Occipital lobe (tissue), 2 donors: Measurements from ENCODE around the gene BCL7C. TPM values are rescaled to one million over a fixed set of nuclear protein-coding genes. Genes with fewer than 3 reads are reported as not detected.
A peak's percentile ranks its signal among the peaks of the same experiment; 100 is the strongest.
"Not testable (repeated sequence)": the region's sequence is repeated elsewhere in the genome, so short reads cannot be mapped to it uniquely, and the experiment has no call there.

Experiments
- DNase-seq: peaks from one replicate; lab custom pipeline; 2025; lab: John Stamatoyannopoulos, UW
- total RNA-seq: library from RNA; depleted of rRNA; stranded (reverse); fragments of >200 nt; gene quantifications from one replicate; pipeline ENCODE4 v1.2.3, GENCODE V29; 2014

The BCL7C gene
- total RNA-seq, 1 donor from 2014 or later, result 29.6 TPM

DNA sequence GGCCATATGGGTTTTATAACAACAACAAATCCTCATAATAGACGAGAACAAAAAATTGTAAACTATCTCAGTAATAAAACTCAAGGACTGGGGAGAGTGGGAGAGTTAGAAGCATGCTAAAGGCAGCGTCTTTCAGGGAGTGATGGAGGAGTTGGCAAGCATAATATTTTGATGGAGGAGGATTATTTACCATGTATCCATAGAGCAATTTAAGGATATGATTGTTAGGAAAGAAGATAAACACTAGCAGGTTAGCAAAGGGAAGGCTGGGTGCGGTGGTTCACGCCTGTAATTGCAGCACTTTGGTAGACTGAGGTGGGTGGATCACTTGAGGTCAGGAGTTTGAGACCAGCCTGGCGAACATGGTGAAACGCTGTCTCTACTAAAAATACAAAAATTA lies 27.8 kb downstream of the BCL7C start:
- no peak for DNase-seq

DNA sequence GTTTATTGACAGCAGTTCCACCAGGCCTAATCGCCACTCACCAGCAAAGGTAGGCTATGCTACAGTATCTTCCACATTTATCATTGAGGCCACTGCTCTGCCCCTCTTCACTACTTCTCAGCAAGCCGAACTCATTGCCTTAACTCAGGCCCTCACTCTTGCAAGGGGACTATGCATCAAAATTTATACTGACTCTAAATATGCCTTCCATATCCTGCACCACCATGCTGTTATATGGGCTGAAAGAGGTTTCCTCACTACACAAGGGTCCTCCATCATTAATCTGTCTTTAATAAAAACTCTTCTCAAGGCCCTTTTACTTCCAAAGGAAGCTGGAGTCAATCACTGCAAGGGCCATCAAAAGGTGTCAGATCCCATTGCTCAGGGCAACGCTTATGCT lies 30.7 kb downstream of the BCL7C start:
- not testable (repeated sequence) for DNase-seq

DNA sequence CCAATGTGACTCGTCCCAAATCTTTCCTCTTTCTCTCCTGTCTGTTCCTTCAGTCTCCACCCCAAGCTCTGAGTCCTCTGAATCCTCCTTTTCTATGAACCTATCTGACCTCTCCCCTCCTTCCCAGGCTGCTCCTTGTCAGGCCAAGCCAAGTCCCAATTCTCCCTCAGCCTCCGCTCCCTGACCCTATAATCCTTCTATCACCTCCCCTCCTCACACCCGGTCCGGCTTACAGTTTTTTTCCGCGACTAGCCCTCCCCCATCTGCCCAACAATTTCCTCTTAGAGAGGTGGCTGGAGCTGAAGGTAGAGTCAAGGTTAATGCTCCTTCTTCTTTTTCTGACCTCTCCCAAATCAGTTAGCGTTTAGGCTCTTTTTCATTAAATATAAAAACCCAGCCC lies 33.1 kb downstream of the BCL7C start:
- DNase-seq, result not testable (repeated sequence)

DNA sequence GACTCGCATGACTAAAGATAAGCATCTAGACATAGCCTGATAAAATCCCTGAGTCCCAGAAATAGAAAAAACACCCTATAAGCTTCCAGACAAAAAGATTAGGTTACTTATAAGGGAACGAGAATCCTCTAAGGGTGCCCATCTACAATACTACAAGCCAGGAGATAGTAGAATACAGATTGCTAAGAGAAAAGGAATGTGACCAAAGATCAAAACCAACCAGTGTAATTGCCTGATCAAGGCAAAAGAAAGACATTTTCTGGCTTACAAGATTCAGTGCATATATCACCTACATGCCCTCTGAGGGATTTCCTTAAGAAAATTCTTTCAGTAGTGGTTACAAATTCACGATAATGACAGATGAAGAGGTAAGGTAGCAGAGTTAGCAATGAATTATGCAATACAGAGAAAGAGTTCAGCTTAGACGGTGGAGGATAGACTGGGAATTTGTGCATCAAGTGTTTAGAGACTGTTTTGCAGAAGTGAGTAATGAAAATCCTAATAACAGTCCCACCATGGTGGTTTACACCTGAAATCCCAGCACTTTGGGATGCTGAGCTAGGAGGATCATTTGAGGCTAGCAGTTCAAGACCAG lies 35.0 kb downstream of the BCL7C start:
- no peak for DNase-seq

- no peak for DNase-seq
Observed at GRCh38 chr16:30858111-30858495, 35.8 kb downstream of the BCL7C start.

DNA sequence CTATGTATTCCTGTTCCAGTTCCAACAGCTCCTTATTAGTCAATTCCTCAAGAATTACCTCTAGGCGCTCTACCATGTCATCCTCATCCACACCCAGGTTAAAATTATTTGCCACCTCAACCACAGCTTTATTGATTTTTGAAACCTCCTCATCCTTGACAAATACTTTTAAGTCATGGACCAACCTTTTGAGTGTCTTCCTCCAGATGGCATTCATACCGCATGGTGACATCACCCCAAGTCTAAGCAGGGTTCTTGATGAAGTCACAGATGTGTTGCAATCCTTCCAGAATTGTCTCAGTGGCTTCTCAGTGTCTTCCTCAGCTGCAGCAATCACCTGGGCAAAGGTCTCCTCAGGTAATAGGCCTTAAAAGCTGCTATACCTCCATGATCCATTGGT lies 40.1 kb downstream of the BCL7C start:
- no peak for DNase-seq

DNA sequence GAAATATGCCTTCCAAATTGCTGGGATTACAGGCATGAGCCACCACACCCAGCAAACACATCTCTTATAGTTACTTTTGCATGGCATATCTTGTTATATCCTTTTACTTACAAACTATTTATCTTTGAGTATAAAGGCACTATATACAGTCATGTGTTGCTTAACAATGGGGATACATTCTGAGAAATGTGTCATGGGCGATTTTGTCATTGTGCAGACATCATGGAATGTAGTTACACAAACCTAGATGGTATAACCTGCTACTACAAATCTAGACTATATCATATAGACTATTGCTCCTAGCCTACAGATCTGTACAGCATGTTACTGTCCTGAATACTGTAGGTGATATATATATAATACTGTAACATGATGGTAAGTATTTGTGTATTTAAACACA lies 43.6 kb downstream of the BCL7C start:
- no peak for DNase-seq

DNA sequence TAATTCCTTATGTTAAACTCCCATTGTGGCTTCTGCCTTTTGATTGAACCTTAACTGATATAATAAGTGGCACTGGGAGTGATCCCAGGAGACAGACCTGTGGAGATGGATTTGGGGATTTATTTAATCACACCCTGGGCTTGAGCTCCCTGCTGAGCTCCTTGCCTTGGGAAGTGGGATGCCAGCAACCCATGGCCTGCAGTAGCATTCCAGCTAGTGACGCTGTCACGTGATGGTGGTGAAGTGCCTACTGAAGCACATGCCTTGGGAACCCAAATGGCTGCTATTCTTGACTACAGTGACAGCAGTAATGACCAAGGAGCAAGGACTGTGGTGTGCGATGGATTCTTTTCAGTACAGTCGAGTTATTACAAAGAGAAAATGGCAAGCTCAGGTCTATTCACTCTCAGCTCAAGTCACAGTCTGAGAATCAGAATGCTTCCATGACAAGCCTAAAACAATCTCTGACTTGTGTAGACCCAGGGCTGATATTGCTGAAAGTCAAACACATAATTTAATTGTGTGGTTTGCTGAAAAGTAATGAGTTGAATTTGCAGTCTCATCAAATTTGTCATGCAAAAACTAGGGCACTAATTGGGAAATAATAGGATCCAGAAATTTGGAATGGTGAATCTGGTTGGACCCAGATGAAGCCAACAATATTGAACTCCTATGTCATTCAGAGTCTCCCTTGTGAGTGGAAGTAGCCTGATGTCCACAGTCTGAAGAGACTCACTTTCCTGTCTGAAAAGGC lies 47.1 kb downstream of the BCL7C start:
- no peak for DNase-seq

GRCh38 chr16:30844671-30845449 lies 49.0 kb downstream of the BCL7C start:
- peak; percentile 14 for DNase-seq

DNA sequence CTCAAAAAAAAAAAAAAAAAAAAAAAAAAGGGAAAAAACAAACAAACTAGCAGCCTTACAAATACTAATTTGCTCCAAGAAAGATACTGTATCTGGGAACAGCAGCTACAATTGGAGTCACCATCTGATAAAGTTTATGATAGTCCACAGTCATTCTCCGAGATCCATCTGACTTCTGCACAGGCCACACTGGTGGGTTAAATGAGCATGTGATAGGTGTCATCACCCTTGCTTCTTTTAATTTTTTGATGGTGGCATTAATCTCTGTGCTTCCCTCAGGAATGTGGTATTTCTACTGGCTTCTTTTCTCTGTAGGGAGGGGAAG lies 49.6 kb downstream of the BCL7C start:
- no peak for DNase-seq

GRCh38 chr16:30843501-30843900 lies 50.4 kb downstream of the BCL7C start:
- DNase-seq, result no peak

DNA sequence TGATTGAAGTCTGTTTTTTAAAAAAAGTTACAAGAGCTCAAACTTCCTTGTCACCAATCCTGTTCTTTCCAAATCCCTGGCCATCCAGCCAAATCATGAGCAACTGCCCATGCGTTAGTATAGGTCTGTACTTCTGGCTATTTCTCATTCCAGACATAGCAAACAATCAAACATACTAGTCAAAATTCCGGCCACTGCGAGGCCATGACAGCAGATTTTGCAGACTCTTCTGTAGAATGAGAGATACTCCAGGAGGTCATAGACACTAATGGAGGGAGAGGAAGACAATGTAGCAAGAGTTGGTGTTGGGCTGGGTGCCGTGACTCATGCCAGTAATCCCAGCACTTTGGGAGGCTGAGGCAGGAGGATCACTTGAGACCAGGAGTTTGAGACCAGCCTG lies 50.9 kb downstream of the BCL7C start:
- no peak for DNase-seq

- no peak for DNase-seq
Observed at GRCh38 chr16:30841332-30841731, 52.5 kb downstream of the BCL7C start.

DNA sequence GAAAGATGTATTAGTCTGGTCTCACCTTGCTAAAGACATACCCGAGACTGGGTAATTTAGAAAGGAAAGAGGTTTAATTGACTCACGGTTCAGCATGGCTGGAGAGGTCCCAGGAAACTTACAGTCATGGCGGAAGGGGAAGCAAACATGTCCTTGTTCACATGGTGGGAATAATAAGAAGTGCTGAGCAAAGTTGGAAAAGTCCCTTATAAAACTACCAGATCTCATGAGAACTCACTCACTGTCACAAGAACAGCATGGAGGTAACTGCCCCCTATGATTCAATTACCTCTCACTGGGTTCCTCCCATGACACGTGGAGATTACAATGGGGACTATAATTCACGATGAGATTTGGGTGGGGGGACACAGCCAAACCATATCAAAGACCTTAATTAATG lies 53.3 kb downstream of the BCL7C start:
- DNase-seq, result no peak

- no peak for DNase-seq
Observed at GRCh38 chr16:30839523-30840227, 54.2 kb downstream of the BCL7C start.

DNA sequence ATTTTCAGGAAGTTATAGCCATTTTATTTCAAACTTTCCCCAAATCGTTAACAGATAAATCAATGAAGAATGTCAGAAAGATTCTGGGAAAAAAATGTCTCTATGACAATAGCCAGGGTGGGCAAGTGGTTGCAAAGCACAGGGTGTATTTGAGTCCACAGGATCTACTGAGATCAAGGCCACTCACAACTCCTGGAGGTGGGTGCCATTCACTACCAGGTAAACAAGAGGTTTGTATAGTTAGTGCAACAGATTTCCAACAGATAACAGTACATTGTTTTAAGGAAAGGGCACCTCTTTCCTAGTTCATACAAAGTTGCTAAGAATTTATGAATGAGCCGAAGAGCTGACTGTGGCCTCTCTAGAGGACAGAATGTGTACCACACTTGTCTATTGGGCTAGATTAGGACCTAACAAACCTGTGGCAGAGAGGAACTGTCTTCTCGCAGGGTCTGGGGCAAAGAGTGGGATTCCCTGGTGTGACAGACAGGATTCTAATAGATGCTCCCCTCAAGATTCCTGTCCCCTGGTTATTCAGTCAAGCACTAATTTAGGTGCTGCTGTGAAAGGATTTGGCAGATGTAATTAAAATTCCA lies 54.9 kb downstream of the BCL7C start:
- DNase-seq, result no peak

GRCh38 chr16:30837904-30838303 lies 56.0 kb downstream of the BCL7C start:
- DNase-seq, result no peak
